Osteocyte (in vitro differentiated cells): ENCODE results near the gene C14orf132. TPM values are rescaled to one million over a fixed set of nuclear protein-coding genes. Genes with fewer than 3 reads are reported as not detected.
A peak's percentile ranks its signal among the peaks of the same experiment; 100 is the strongest.

Source experiments
- DNase-seq: peaks from one replicate; pipeline ENCODE4 v3.0.0; 2021; ENCODE audit warnings: mixed read lengths; ENCODE audit not compliant: unreplicated experiment; ENCODE audit errors: extremely low spot score
- H3K27ac Mint-ChIP-seq: one replicate; pipeline ENCODE4 v1.8.0; 2021; ENCODE audit warnings: mild to moderate bottlenecking, mixed read lengths; ENCODE audit not compliant: unreplicated experiment
- H3K27me3 Mint-ChIP-seq: one replicate; pipeline ENCODE4 v1.8.0; 2021; ENCODE audit warnings: mixed read lengths; ENCODE audit not compliant: unreplicated experiment
- H3K36me3 Mint-ChIP-seq: one replicate; pipeline ENCODE4 v1.8.0; 2021; ENCODE audit warnings: mixed read lengths; ENCODE audit not compliant: unreplicated experiment
- H3K4me1 Mint-ChIP-seq: one replicate; pipeline ENCODE4 v1.8.0; 2021; ENCODE audit warnings: mixed read lengths; ENCODE audit not compliant: unreplicated experiment
- H3K4me3 Mint-ChIP-seq: one replicate; pipeline ENCODE4 v1.8.0; 2021; ENCODE audit warnings: mild to moderate bottlenecking, moderate library complexity, mixed read lengths; ENCODE audit not compliant: unreplicated experiment
- H3K9me3 Mint-ChIP-seq: one replicate; pipeline ENCODE4 v1.8.0; 2021; ENCODE audit warnings: mixed read lengths; ENCODE audit not compliant: unreplicated experiment
- CTCF ChIP-seq: fragments of 200-600 bp; sonication (generic); IDR thresholded peaks from 2 replicates; pipeline ENCODE4 v1.5.0; 2021; ENCODE audit warnings: antibody characterized with exemption, mild to moderate bottlenecking, moderate library complexity
- long read RNA-seq: library from polyadenylated mRNA; unstranded; transcript quantifications from one replicate; pipeline ENCODE4 v2.0.0, GENCODE V29; 2021
- total RNA-seq: library from RNA; stranded (reverse); gene quantifications from 2 replicates; pipeline ENCODE4 v1.2.1, GENCODE V29; 2021

C14orf132 gene
- total RNA-seq = 84.8 and 86.9 TPM in 2 replicates
- long read RNA-seq, full-length matches to known transcripts = 49 of 116 reads
- long read RNA-seq, partial matches to known transcripts = 1 of 116 reads
- long read RNA-seq, other reads (novel, unspliced or antisense) = 66 of 116 reads

- Mint-ChIP-seq H3K36me3 (peaks cover 4% of the 10 kb centered on the region), H3K4me1 (peaks cover 45% of the 10 kb centered on the region), H3K27me3 (peaks cover 11% of the 10 kb centered on the region), H3K9me3 (no peaks in the 10 kb centered on the region), H3K27ac (peak within 1 kb of the TSS; percentile 77), H3K4me3 (peak within 1 kb of the TSS; percentile 88)
- TF ChIP-seq CTCF = no peak
- no peak for DNase-seq
These were observed at the start of gene C14orf132 for GRCh38 chr14:96038920-96039632. Gene C14orf132 (plus strand): TSS chr14:96039362. CDS start chr14:96039501, 139 bp downstream.

- DNase-seq = no peak
- TF ChIP-seq CTCF = peak; percentile 96
- H3K27ac Mint-ChIP-seq = no peak overlapping the region
- H3K9me3 Mint-ChIP-seq = peaks cover 23% of the 10 kb centered on the region
- no peaks in the 10 kb centered on the region for H3K36me3 Mint-ChIP-seq
- H3K27me3 Mint-ChIP-seq = peaks cover 62% of the 10 kb centered on the region
- H3K4me1 Mint-ChIP-seq = no peaks in the 10 kb centered on the region
- H3K4me3 Mint-ChIP-seq = no peak overlapping the region
These were observed 45.2 kb upstream of the C14orf132 start for GRCh38 chr14:95993768-95994592.

GRCh38 chr14:95994593-95994928 is 44.6 kb upstream of the C14orf132 start:
- TF ChIP-seq CTCF = no peak
- Mint-ChIP-seq H3K4me1 (no peaks in the 10 kb centered on the region), H3K27me3 (peaks cover 60% of the 10 kb centered on the region), H3K36me3 (no peaks in the 10 kb centered on the region), H3K4me3 (no peak overlapping the region), H3K9me3 (peaks cover 23% of the 10 kb centered on the region), H3K27ac (no peak overlapping the region)
- no peak for DNase-seq

GRCh38 chr14:95998656-95999055 is 40.5 kb upstream of the C14orf132 start:
- peaks cover 21% of the 10 kb centered on the region for H3K4me1 Mint-ChIP-seq
- no peak for DNase-seq
- H3K36me3 Mint-ChIP-seq = peaks cover 11% of the 10 kb centered on the region
- no peak overlapping the region for H3K27ac Mint-ChIP-seq
- H3K9me3 Mint-ChIP-seq = peaks cover 11% of the 10 kb centered on the region
- peak; percentile 74 for TF ChIP-seq CTCF
- no peak overlapping the region for H3K4me3 Mint-ChIP-seq
- peaks cover 58% of the 10 kb centered on the region for H3K27me3 Mint-ChIP-seq
